Heart right ventricle (tissue), 16 donors: ENCODE measurements around the gene UBL3. TPM values are rescaled to one million over a fixed set of nuclear protein-coding genes. Genes with fewer than 3 reads are reported as not detected.
A peak's percentile ranks its signal among the peaks of the same experiment; 100 is the strongest.

Source experiments
- ATAC-seq, 8 donors: fragments of 200-7000 bp; cut with Tn5 transposase; one replicate each; pipeline ENCODE4 v1.9.1; 2020; ENCODE audit warnings: mild to moderate bottlenecking in 8 of 8, moderate library complexity in 8 of 8, moderate number of reproducible peaks in 1 of 8
- DNase-seq, 2 donors: peaks; one replicate each; pipeline ENCODE4 v3.0.0-alpha.2; 2020
- H3K27ac ChIP-seq, 10 donors: fragments of 200-600 bp; sonication (generic) in 2 of 10; one replicate each; pipeline versions ENCODE4 v1.5.0 to v1.8.0; 2020 to 2022; ENCODE audit warnings: mild to moderate bottlenecking in 3 of 10
- H3K27me3 ChIP-seq, 7 donors: fragments of 200-600 bp; one replicate each; pipeline ENCODE4 v1.8.0; 2021 to 2022; ENCODE audit warnings: mild to moderate bottlenecking in 2 of 7
- H3K36me3 ChIP-seq, 9 donors: fragments of 200-600 bp; sonication (generic) in 1 of 9; one replicate each; pipeline versions ENCODE4 v1.5.0 to v1.8.0; 2020 to 2022; ENCODE audit warnings: mild to moderate bottlenecking in 2 of 9
- H3K4me1 ChIP-seq, 9 donors: fragments of 200-600 bp; sonication (generic) in 1 of 9; one replicate each; pipeline versions ENCODE4 v1.5.0 to v1.8.0; 2020 to 2022; ENCODE audit warnings: mild to moderate bottlenecking in 4 of 9
- H3K4me3 ChIP-seq, 10 donors: fragments of 200-600 bp; sonication (generic) in 2 of 10; one replicate each; pipeline versions ENCODE4 v1.5.0 to v1.8.0; 2020 to 2022; ENCODE audit warnings: mild to moderate bottlenecking in 7 of 10, moderate library complexity in 2 of 10
- H3K9me3 ChIP-seq, 11 donors: fragments of 200-600 bp in 10 of 11; sonication (generic) in 2 of 11; one replicate each; pipeline versions ENCODE4 v1.5.0 to v1.8.0; 2013 to 2022; ENCODE audit warnings: mild to moderate bottlenecking in 2 of 11, control low read depth in 1 of 11, moderate library complexity in 1 of 11
- CTCF ChIP-seq, 9 donors: fragments of 200-600 bp; sonication (generic) in 2 of 9; IDR thresholded peaks; one replicate each; pipeline versions ENCODE4 v1.5.0 to v1.8.0; 2021 to 2022; ENCODE audit warnings: antibody characterized with exemption in 9 of 9, mild to moderate bottlenecking in 5 of 9, moderate library complexity in 1 of 9
- WGBS, 2 donors: extraction: QIAGEN DNeasy Blood & Tissue Kit; methylation state at CpG; one replicate each; pipeline ENCODE4 v1.1.7; 2013; ENCODE audit warnings: inconsistent platforms in 1 of 2; 5-methylcytosine and 5-hydroxymethylcytosine counted together
- intact Hi-C, 10 donors: fragments of 100-400 bp; cut with DNase I; formaldehyde crosslinking; loops; one replicate each; pipeline versions ENCODE4 v1.11.1 to v1.14.2; 2022
- polyA plus RNA-seq, 2 donors: library from polyadenylated mRNA; stranded (reverse); fragments of 200-250 nt; gene quantifications; one replicate each; pipeline ENCODE4 v1.2.3, GENCODE V29; 2013
- total RNA-seq, 10 donors: library from RNA; stranded (reverse); fragmentation: NEBNext Ultra II Directional in 3 of 10; extraction: Animal tissue kit (Norgen Biotek cat#: 25700) in 3 of 10; gene quantifications; one replicate each; pipeline versions ENCODE4 v1.2.1 to v1.2.4, GENCODE V29; 2021 to 2023
- donor health status: Arrhythmogenic right ventricular cardiomyopathy.
- donor health status: ischemic (EF 13 %, LVEDD 7.1; RV severe dilation, severe dysfunction).
- donor health status: healthy with polysubstance abuse.
- donor health status: DM: no; HTN: yes; CAD: no.
- donor health status: DM: no; HTN: no; CAD: no.
- donor health status: ischemic (EF 25% LVEDD 6.9; RV normal size, moderate dysfunction).
- donor health status: ischemic (EF 25% LVEDD 5.7; RV mildly dilated, moderate dysfunction).
- donor health status: healthy.
- donor health status: DM: yes; HTN: yes; CAD: no.
- donor health status: Ischemic cardiomyopathy.
- donor health status: ischemic (EF 35%, LVEDD 5.7; RV mildly dilated, moderate dysfunction).
- donor health status: nonischemic (EF 11% LVEDD 7.7; RV severe dilation, severe dysfunction).
- donor health status: DM: yes; HTN: yes; CAD: no.
- donor health status: PGD.
- donor health status: ischemic (EF 29% LVEDD 5.4; RV normal size, mild dysfunction).
- donor health status: nonischemic (EF 23%, LVEDD 6.1; RV moderate dilation, normal function).

UBL3 gene
- total and polyA plus RNA-seq, 12 donors: 6.7 to 24.3 (median 20.8) TPM

DNA sequence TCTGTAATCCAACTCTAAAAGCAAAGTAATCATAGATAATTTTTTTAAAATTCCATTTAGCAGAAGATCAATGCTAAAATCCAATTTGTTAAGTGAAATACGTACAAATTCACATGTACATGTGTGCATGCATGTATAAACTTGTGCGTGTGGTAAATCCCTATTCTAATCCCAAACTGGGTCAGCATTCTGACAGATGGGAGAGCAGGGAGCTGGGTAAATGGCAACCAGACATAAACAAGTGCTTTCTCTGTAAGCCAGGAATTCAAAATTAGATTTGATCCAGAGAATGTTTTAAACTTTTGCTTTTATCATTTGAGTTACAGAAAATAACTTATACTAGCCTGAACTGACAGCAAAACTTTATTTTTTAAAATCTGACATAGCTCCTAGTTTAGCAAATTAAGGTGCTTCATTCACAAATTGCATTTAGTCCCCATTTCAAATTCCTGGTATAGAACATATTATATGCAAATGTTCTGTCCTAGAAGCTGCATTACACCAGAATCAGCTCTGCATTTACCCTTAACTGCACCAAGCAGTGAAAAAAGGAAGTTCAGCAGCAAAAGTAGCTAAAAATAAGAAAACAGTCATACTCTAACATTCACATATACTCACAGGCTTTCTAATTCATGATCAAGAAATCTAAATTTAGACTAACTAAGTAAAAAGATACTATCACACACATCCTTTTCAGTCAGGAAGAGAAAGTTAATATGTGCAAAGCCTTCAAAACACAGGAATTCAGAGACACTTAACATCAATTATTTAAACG, 32.6 kb downstream of the UBL3 start:
- Histone ChIP-seq H3K27ac (peak overlapping the region in 1 of 10 donors; percentile 20), H3K27me3 (no peaks in the 10 kb centered on the region), H3K4me1 (peaks cover 0 to 43% (median 28%) of the 10 kb centered on the region in 9 donors), H3K36me3 (no peaks in the 10 kb centered on the region), H3K4me3 (no peak overlapping the region), H3K9me3 (peaks cover 0 to 12% (median 0%) of the 10 kb centered on the region in 11 donors)
- intact Hi-C loops: no loop called here
- no peak for TF ChIP-seq CTCF (IDR thresholded peaks at IDR 0.05)
- DNase-seq (no peak), ATAC-seq (peak in 4 of 8 donors; percentile 22 to 49 (median 30))
- 35 to 39% methylated on average over 3 of the region's 3 CpGs for WGBS, 2 donors

DNA sequence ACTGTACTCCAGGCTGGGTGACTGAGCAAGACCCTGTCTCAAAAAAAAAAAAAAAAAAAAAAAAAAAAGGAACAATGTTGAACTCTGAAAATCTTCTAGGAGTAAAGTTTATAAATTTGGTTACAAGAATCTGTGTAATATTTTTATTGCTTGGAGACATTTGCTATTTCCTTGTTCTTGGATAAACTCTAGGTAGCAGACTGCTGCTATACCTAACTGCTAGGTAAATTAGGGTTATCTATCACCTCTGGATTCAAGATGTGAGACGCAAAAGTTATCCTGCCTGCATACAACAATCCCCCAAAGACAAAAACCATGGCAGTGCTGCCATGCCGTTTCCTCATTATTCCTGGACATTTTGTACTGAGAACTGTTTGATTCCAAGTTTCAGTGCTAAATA, 33.7 kb downstream of the UBL3 start:
- Histone ChIP-seq H3K27me3 (no peaks in the 10 kb centered on the region), H3K4me1 (peaks cover 0 to 43% (median 28%) of the 10 kb centered on the region in 9 donors), H3K27ac (no peak overlapping the region), H3K36me3 (no peaks in the 10 kb centered on the region), H3K4me3 (no peak overlapping the region), H3K9me3 (peaks cover 0 to 12% (median 0%) of the 10 kb centered on the region in 11 donors)
- TF ChIP-seq CTCF (IDR thresholded peaks at IDR 0.05): no peak
- DNase-seq (no peak), ATAC-seq (no peak)
- WGBS, 2 donors: 78 to 81% methylated on average over 2 of the region's 2 CpGs
- intact Hi-C loops: no loop called here

DNA sequence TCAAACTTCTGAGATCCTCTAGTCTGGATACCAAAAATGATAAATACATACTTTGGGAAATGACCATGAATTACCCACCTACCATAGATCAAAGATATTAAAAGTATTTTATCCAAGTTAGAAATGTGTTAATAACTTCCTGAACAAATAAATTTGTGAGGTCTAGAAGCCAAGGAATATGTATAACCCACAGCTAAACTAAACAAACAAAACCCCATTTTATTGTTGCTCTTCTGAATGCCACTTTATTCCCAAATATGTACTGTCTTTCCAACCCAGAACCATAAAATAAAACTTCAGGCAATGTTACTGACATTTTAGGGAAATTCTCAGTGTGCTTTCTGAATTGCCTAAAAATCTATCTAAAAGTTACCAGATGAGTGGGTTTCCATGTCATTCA, 35.1 kb downstream of the UBL3 start:
- ATAC-seq: no peak
- DNase-seq: no peak
- no peak overlapping the region for H3K4me3 ChIP-seq
- no peaks in the 10 kb centered on the region for H3K27me3 ChIP-seq
- H3K9me3 ChIP-seq: peaks cover 0 to 2% (median 0%) of the 10 kb centered on the region in 11 donors
- no peak for TF ChIP-seq CTCF (IDR thresholded peaks at IDR 0.05)
- intact Hi-C loops: no loop called here
- H3K36me3 ChIP-seq: no peaks in the 10 kb centered on the region
- H3K4me1 ChIP-seq: peaks cover 0 to 55% (median 40%) of the 10 kb centered on the region in 9 donors
- no peak overlapping the region for H3K27ac ChIP-seq

- TF ChIP-seq CTCF (IDR thresholded peaks at IDR 0.05): no peak
- no peaks in the 10 kb centered on the region for H3K9me3 ChIP-seq
- intact Hi-C loops: no loop called here
- H3K27ac ChIP-seq: no peak overlapping the region
- H3K4me3 ChIP-seq: no peak overlapping the region
- no peaks in the 10 kb centered on the region for H3K27me3 ChIP-seq
- ATAC-seq: no peak
- peaks cover 4 to 58% (median 30%) of the 10 kb centered on the region in 9 donors for H3K4me1 ChIP-seq
- DNase-seq: no peak
- 83 to 86% methylated on average over 4 of the region's 4 CpGs for WGBS, 2 donors
- no peaks in the 10 kb centered on the region for H3K36me3 ChIP-seq
These were observed 39.5 kb downstream of the UBL3 start for GRCh38 chr13:29810898-29811297.
